Measurements from ENCODE around the gene SERPINB1.

- no peak for TF ChIP-seq HOXA7 (CRISPR knock-in tag; IDR thresholded peaks at IDR 0.05; ENCODE audit: borderline replicate concordance)
- no peak for TF ChIP-seq ZBTB21 (tag by site-specific recombination; IDR thresholded peaks at IDR 0.05)
Observed at GRCh38 chr6:2857580-2858337, 16.1 kb upstream of the SERPINB1 start.
